Measurements from ENCODE around the gene LCOR. TPM values are rescaled to one million over a fixed set of nuclear protein-coding genes. Genes with fewer than 3 reads are reported as not detected.

Gene LCOR
- total RNA-seq, 3 donors from 2014 or later = 19.4 to 53.6 (median 35.7) TPM

DNA sequence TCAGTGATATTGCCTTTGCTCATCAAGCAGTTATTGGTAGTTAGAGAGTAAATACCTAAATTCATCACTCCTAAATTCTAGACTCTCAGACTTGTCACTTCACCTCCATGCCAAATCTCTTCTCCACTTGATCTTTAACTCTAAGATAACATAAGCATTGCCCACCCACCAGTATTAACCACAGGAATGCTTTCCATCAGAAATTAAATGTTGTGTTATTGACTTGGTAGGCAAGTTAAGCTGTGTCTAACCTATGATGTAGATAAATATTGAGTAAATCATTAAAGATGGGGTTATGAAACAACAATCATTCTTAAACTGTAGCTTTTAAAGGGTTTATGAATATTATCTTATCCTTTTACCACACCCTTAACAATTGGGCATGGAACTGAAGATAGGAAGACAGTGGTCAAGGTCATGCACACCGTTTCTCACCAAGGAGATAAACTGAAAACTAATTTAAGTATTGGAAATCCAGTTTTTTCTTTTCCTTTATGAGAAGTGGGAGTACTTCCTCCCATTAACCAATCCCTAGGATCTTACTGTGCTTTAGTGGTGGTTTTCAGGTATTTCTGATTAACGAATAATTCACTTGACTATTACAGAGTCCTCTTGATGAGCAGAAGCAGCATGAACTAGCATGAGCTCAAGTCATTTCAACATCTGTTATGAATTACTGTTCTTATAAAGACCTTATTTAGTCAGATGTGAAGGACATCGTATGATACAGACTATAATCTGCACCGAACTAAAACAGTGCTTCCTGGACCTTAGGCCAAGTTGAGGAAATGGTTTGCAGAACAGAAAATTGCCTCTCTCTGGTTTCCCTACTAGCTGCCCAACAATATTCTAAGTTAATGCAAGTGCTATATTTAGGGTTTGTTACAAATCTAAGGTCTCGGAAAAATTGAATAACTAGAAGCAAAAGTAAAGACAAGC lies 142.0 kb downstream of the LCOR start:
- H3K36me3 ChIP-seq = no peaks in the 10 kb centered on the region
- H3K27ac ChIP-seq = no peak overlapping the region
- H3K4me1 ChIP-seq = no peaks in the 10 kb centered on the region
- DNase-seq (ENCODE audit: low spot score in 2 of 2) = no peak
- TF ChIP-seq, protein P1, sequence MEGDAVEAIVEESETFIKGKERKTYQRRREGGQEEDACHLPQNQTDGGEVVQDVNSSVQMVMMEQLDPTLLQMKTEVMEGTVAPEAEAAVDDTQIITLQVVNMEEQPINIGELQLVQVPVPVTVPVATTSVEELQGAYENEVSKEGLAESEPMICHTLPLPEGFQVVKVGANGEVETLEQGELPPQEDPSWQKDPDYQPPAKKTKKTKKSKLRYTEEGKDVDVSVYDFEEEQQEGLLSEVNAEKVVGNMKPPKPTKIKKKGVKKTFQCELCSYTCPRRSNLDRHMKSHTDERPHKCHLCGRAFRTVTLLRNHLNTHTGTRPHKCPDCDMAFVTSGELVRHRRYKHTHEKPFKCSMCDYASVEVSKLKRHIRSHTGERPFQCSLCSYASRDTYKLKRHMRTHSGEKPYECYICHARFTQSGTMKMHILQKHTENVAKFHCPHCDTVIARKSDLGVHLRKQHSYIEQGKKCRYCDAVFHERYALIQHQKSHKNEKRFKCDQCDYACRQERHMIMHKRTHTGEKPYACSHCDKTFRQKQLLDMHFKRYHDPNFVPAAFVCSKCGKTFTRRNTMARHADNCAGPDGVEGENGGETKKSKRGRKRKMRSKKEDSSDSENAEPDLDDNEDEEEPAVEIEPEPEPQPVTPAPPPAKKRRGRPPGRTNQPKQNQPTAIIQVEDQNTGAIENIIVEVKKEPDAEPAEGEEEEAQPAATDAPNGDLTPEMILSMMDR (IDR thresholded peaks at IDR 0.05) = no peak
- TF ChIP-seq POLR2A (IDR thresholded peaks at IDR 0.05) (no peak), POLR2AphosphoS5 (IDR thresholded peaks at IDR 0.05) (no peak)
- intact Hi-C loops (cut with DNase I; ENCODE audit: low total_unique reads) = no loop called here
- no peaks in the 10 kb centered on the region for H3K27me3 ChIP-seq
- no peaks in the 10 kb centered on the region for H3K9me3 ChIP-seq
- H3K4me3 ChIP-seq = no peak overlapping the region

DNA sequence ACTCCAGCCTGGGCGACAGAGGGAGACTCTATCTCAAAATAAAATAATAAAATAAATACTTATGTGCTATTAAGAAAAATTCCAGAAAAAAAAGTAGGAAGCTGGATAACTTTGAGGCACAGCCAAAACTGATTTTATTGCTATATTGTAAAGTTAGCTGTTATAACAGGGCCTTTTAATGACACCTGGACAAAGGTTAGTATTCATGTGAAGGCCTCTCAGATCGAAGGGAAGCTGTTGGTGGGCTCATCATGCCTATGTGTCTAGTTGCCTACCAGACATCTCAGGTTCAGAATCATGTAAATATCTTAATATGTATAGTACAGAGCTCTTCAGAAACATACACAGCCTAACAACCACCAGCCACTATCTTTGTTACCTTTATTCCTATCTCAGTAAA lies 143.0 kb downstream of the LCOR start:
- H3K9me3 ChIP-seq = no peaks in the 10 kb centered on the region
- H3K27me3 ChIP-seq = no peaks in the 10 kb centered on the region
- no peak overlapping the region for H3K4me3 ChIP-seq
- no peak overlapping the region for H3K27ac ChIP-seq
- TF ChIP-seq POLR2A (IDR thresholded peaks at IDR 0.05) (no peak), POLR2AphosphoS5 (IDR thresholded peaks at IDR 0.05) (no peak)
- TF ChIP-seq, protein P1 (IDR thresholded peaks at IDR 0.05) = no peak
- no peak for DNase-seq (ENCODE audit: low spot score in 2 of 2)
- H3K36me3 ChIP-seq = no peaks in the 10 kb centered on the region
- intact Hi-C loops (cut with DNase I; ENCODE audit: low total_unique reads) = no loop called here
- H3K4me1 ChIP-seq = no peaks in the 10 kb centered on the region

DNA sequence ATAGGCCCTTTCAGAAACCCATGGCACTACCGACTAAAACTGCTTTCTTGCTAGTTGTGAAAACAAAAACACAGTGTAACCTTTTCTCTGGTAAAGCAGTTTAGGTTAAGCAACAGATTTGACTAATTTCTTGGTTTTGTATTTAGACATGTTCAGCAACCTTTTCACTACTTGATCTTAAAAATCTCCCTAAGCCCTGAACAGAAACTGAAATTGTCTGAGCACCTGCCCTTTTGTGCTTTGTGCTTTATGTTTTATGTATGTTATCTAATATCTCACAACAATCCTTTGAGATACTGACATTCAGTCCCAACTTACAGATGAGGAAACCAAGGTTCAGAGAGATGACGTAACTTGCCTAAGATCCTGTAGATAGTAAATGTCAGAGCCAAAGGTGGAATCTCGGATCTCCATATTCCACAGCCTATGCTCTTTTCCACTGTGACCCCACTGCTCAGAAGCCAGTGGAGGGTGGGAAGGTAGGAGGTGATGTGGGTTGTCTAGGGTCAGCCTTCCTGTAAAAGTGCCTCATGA lies 146.6 kb downstream of the LCOR start:
- Histone ChIP-seq H3K9me3 (no peaks in the 10 kb centered on the region), H3K4me3 (no peak overlapping the region), H3K4me1 (no peaks in the 10 kb centered on the region), H3K27ac (no peak overlapping the region), H3K36me3 (no peaks in the 10 kb centered on the region), H3K27me3 (no peaks in the 10 kb centered on the region)
- intact Hi-C loops (cut with DNase I; ENCODE audit: low total_unique reads) = no loop called here
- TF ChIP-seq POLR2AphosphoS5 (IDR thresholded peaks at IDR 0.05) (no peak), POLR2A (IDR thresholded peaks at IDR 0.05) (no peak)
- TF ChIP-seq, protein P1 (IDR thresholded peaks at IDR 0.05) = no peak
- DNase-seq (ENCODE audit: low spot score in 2 of 2) = no peak

DNA sequence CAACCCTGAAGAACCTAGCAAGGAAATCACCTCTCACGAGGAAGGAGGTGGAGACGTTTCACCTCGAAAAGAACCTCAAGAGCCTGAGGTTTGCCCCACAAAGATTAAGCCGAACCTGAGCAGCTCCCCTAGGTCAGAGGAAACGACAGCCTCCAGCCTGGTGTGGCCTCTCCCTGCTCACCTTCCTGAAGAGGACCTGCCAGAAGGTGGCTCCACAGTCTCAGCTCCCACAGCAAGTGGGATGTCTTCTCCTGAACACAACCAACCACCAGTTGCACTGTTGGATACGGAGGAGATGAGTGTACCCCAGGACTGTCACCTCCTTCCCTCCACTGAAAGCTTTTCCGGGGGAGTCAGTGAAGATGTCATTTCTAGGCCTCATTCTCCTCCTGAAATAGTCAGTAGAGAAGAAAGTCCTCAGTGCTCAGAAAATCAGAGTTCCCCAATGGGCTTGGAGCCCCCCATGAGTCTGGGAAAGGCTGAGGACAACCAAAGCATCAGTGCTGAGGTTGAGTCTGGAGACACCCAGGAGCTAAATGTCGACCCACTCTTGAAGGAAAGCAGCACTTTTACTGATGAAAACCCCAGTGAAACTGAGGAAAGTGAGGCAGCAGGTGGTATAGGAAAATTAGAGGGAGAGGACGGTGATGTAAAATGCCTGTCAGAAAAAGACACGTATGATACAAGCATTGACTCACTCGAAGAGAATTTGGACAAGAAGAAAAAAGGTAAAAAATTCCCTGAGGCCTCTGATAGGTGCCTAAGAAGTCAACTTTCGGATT lies 150.2 kb downstream of the LCOR start:
- no peaks in the 10 kb centered on the region for H3K27me3 ChIP-seq
- intact Hi-C loops (cut with DNase I; ENCODE audit: low total_unique reads) = no loop called here
- H3K4me1 ChIP-seq = no peaks in the 10 kb centered on the region
- TF ChIP-seq, protein P1 (IDR thresholded peaks at IDR 0.05) = no peak
- TF ChIP-seq POLR2AphosphoS5 (IDR thresholded peaks at IDR 0.05) = no peak
- no peak for TF ChIP-seq POLR2A (IDR thresholded peaks at IDR 0.05)
- H3K4me3 ChIP-seq = no peak overlapping the region
- H3K27ac ChIP-seq = no peak overlapping the region
- no peak for DNase-seq (ENCODE audit: low spot score in 2 of 2)
- H3K9me3 ChIP-seq = no peaks in the 10 kb centered on the region
- no peaks in the 10 kb centered on the region for H3K36me3 ChIP-seq
